Cardiac fibroblast (primary cell): ENCODE results near the gene DESI1.
"Not testable (repeated sequence)": the region's sequence is repeated elsewhere in the genome, so short reads cannot be mapped to it uniquely, and the experiment has no call there.

Experiments
- DNase-seq, 2 donors: peaks; one replicate each; pipeline versions ENCODE4 v3.0.0 to v3.0.0-alpha.2; 2010; ENCODE audit warnings: low read depth in 2 of 2
- H3K4me3 ChIP-seq, 2 donors: replicated peaks in 1 of 2; 1 replicate in 1 of 2; 2 replicates in 1 of 2; pipeline ENCODE4 v1.5.1; 2011; ENCODE audit warnings: low read depth in 2 of 2, low read length in 2 of 2, mild to moderate bottlenecking in 2 of 2, moderate library complexity in 1 of 2
- CTCF ChIP-seq: IDR thresholded peaks from one replicate; pipeline ENCODE4 v1.5.1; 2011; ENCODE audit warnings: low read depth, mild to moderate bottlenecking, low read length, inconsistent platforms

The DESI1 gene

GRCh38 chr22:41598081-41598480 lies 22.8 kb downstream of the DESI1 start:
- H3K4me3 ChIP-seq, result no peak overlapping the region
- peak; percentile 73 to 83 for DNase-seq
- TF ChIP-seq CTCF, result no peak

- no peak for DNase-seq
- no peak overlapping the region for H3K4me3 ChIP-seq
- no peak for TF ChIP-seq CTCF
These were observed 23.2 kb downstream of the DESI1 start for GRCh38 chr22:41597635-41597953.

GRCh38 chr22:41596776-41597634 lies 23.8 kb downstream of the DESI1 start:
- TF ChIP-seq CTCF, result peak; percentile 83
- no peak overlapping the region for H3K4me3 ChIP-seq
- DNase-seq, result peak; percentile 60 to 68

GRCh38 chr22:41595703-41596102 lies 25.1 kb downstream of the DESI1 start:
- no peak for DNase-seq
- no peak for TF ChIP-seq CTCF
- no peak overlapping the region for H3K4me3 ChIP-seq

- DNase-seq, H3K4me3 ChIP-seq: not testable (repeated sequence)
These were observed 27.4 kb downstream of the DESI1 start for GRCh38 chr22:41593336-41593960.

- H3K4me3 ChIP-seq, result peak within 1 kb of the TSS; percentile 94 to 96
These were observed 31.2 kb downstream of the DESI1 start, which contains the start of gene PMM1 for GRCh38 chr22:41589391-41590241. PMM1 (minus strand) TSS chr22:41589840; CDS start chr22:41589805, 35 bp downstream.

More at GRCh38 chr22:41589391-41590241, 31.2 kb downstream of the DESI1 start, which contains the start of gene PMM1:
- peak; percentile 100 for DNase-seq
- no peak for TF ChIP-seq CTCF
